GM18507 (cell line): ENCODE data around the gene ARMS2.

Experiments
- DNase-seq: peaks from one replicate; pipeline ENCODE4 v3.0.0; 2011; ENCODE audit warnings: low read depth; ENCODE audit not compliant: insufficient read length; ENCODE audit errors: extremely low spot score
- FAIRE-seq: peaks from 2 replicates; lab custom pipeline; 2011; peaks lifted over from hg19 to GRCh38; lab: Jason Lieb, UNC

The ARMS2 gene, protein sequence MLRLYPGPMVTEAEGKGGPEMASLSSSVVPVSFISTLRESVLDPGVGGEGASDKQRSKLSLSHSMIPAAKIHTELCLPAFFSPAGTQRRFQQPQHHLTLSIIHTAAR

GRCh38 chr10:122454603-122455080 is at the start of gene ARMS2:
Gene ARMS2 (plus strand): TSS chr10:122454653. CDS start chr10:122454728, 75 bp downstream.
- no peak for DNase-seq
- no peak for FAIRE-seq

DNA sequence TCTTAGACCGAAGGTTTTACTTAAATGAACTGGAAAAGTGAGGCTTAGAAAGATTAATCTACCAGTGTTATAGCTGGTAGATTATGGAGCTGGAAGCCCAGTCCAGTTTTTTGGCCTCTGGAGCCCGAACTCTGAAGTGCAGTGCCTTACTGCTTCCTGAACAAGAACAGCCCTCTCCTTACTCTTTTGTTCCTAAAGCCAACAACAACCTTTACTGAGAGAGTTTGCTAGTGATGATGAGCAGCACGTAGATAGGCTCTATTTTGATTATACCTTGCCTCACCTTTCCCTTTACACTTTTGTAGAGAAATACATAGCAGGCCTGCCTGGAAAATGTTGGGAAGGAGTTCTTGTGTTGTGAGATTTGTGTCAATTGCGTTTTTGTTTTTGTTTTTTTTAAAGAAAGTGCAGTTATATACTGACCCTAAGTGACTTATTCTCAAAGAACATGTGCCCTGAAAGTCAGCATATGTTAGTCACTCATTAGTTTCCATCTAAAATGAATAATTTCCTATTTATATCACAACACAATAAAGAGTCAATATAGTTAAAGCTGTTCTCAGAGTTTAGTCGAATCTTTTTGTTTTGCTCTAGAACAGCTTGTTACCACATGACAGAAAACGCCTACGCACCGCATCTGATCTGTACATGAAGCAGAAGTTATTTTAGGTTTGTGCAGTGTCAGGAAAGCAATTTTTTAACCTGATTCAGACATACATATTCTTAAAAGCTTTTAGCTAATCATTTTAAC is 46.9 kb upstream of the ARMS2 start:
- DNase-seq = no peak
- FAIRE-seq = no peak

DNA sequence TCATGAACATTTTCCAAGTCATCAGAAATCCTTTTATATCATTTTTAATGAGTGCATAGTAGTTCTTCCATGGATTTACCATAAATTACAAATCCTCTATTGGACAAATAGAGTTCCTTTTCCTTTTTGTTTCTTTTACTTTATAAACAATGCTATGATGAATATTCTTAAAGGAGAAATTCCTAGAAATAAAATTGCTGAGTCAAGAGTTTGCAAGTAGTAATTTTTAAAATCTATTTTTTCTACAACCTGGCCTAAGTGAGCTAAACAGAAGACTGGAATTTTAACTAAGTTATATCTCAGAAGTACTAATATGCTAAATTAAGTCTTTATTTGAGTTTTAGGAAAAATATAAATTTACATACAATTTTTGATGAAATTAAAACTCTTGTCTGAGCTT is 41.1 kb upstream of the ARMS2 start:
- FAIRE-seq = no peak
- DNase-seq = no peak

GRCh38 chr10:122417667-122418066 is 36.8 kb upstream of the ARMS2 start:
- no peak for DNase-seq
- FAIRE-seq = no peak

- FAIRE-seq (no peak), DNase-seq (no peak)
These were observed 35.4 kb upstream of the ARMS2 start for GRCh38 chr10:122419016-122419415.

DNA sequence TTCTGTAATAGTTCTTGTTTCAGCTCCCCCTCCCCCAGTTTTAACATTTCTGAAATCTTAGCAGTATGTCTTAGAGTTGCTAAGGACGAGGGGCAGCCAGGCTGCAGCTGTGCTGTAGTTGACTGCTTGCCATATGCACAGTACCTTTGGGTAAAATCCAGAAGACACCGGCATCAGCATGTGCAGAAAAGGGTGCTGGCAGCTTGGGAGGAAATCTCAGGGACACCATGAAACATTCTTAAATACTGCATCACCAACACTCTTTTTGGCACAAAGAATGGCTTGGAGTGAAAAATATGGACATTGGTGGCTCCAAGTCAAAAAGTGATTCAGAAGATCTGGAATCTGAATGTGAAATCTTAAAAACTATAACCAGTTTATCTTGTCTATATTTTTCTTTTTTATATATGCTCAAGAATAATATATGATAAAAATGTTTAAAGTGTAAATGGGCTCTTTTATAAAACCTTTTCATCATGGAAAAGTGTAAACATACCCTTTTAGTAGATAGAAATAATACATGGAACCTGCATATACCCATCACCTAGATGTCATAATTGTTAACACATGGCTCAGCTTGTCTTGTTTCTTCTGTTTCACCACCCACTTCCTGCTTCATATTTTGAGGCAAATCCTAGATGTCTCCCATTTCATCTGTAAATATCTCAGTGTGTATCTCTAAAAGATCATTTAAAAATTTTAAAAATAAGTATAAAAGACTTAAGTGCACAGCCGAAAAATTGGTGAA is 34.4 kb upstream of the ARMS2 start:
- FAIRE-seq = no peak
- no peak for DNase-seq

- FAIRE-seq = no peak
- no peak for DNase-seq
These were observed 33.8 kb upstream of the ARMS2 start for GRCh38 chr10:122420624-122421007.

GRCh38 chr10:122421054-122421625 is 33.3 kb upstream of the ARMS2 start:
- no peak for DNase-seq

GRCh38 chr10:122421742-122422141 is 32.7 kb upstream of the ARMS2 start:
- DNase-seq = no peak
- FAIRE-seq = no peak

More at GRCh38 chr10:122421054-122421625, 33.3 kb upstream of the ARMS2 start:
- no peak for FAIRE-seq

- DNase-seq (no peak), FAIRE-seq (no peak)
These were observed 32.0 kb upstream of the ARMS2 start for GRCh38 chr10:122422266-122422989.

- FAIRE-seq (no peak), DNase-seq (no peak)
These were observed 30.4 kb upstream of the ARMS2 start for GRCh38 chr10:122424059-122424458.

- DNase-seq (no peak), FAIRE-seq (no peak)
These were observed 27.6 kb upstream of the ARMS2 start for GRCh38 chr10:122426829-122427228.

DNA sequence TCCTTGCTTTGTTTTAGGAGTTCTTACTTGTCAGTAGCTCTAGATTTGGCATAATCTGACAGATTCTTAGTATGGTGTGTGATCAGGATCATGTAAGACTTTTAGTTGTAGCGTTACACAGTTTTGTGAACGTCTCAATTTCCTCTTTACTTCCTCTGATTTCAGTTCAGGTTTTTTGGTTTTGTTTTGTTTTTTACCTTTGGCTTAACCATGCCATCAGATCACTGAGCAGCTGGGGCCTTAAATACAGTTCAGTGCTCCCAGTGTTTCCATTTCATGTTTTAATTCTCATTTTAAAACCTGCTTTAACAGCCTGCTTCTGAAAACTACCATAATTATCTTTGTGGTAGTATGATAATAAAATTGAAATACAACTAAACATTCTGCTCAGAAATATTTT is 27.2 kb upstream of the ARMS2 start:
- no peak for DNase-seq
- FAIRE-seq = no peak

DNA sequence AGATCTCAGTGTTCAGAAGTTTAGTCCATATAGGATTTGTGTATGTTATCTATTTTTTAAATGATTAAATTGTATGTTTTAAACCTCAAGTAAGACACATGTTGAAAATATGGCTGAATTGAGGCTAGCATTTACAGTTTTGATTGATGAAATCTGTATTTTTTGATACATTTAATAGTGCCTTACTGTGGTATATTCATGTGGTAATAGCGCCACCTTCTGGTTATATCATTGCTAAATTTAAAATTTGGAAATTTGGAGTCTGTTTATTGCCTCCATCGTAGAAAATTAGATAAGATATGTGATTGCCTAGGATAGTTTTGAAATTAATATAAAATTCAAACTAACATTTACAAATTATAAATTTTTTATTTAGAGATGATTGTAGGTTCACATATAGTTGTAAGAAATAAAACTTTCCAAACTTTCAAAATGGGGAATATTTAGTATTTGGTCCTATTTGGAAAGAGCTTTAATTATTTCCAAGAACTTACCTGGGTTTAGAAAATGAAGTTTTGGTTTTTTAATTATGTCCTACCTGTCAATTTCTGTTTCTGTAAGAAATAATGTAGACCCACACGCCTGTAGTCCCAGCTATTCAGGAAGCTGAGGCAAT is 19.1 kb upstream of the ARMS2 start:
- DNase-seq (no peak), FAIRE-seq (peak; percentile 73)

GRCh38 chr10:122441961-122442360 is 12.5 kb upstream of the ARMS2 start:
- no peak for DNase-seq
- no peak for FAIRE-seq

- FAIRE-seq = no peak
- no peak for DNase-seq
These were observed 9.0 kb upstream of the ARMS2 start for GRCh38 chr10:122445469-122445868.

GRCh38 chr10:122445904-122446303 is 8.5 kb upstream of the ARMS2 start:
- FAIRE-seq (no peak), DNase-seq (no peak)

- FAIRE-seq = no peak
- DNase-seq = no peak
These were observed 7.6 kb upstream of the ARMS2 start for GRCh38 chr10:122446668-122447423.

DNA sequence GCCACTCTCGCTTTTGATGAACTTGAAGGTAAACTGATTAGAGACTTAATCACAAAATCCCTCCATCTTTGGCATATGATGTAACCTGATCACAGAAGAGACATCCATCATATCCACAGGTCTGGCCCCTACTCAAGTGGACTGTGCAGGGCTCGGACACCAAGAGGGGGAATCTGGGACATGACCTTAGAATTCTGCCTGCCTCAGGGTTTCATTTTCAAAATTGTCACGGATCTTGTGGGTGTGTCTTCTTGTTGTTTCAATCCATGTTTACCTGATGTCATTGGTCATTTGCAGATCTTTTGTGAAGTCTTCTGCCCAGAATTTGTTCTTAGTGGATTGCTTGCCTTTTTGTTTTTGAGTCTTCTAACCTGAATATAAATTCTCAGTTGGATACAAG is 5.9 kb upstream of the ARMS2 start:
- DNase-seq = no peak
- no peak for FAIRE-seq
